ENCODE data around the gene SOX5.

GRCh38 chr12:23756416-23756815 is 193.1 kb downstream of the SOX5 start:
- TF ChIP-seq POLR2A (conservative IDR thresholded peaks at IDR 0.05) (no peak), THAP7 (CRISPR knock-in tag; IDR thresholded peaks at IDR 0.05) (no peak), TEAD4 (IDR thresholded peaks at IDR 0.05; ENCODE audit: low read length) (no peak), TEAD4 (CRISPR knock-in tag; IDR thresholded peaks at IDR 0.05; ENCODE audit: borderline replicate concordance) (no peak), ASH1L (IDR thresholded peaks at IDR 0.05; ENCODE audit: borderline replicate concordance, low read depth, partially characterized antibody) (no peak), ATF3 (IDR thresholded peaks at IDR 0.05) (no peak), ATF3 (CRISPR knock-in tag; conservative IDR thresholded peaks at IDR 0.05) (no peak), YY1 (IDR thresholded peaks at IDR 0.05; ENCODE audit: borderline replicate concordance in 1 of 3, control insufficient read depth in 1 of 3, extremely low read depth in 1 of 3, insufficient read depth in 3 of 3, insufficient read length in 1 of 3, insufficient replicate concordance in 2 of 3, low read depth in 1 of 3, low read length in 2 of 3) (no peak), PHF21A (IDR thresholded peaks at IDR 0.05; ENCODE audit: borderline replicate concordance, low read depth) (no peak), GMEB1 (CRISPR knock-in tag; IDR thresholded peaks at IDR 0.05) (no peak), ARID3B (CRISPR knock-in tag; IDR thresholded peaks at IDR 0.05; ENCODE audit: borderline replicate concordance) (no peak), CTCF (IDR thresholded peaks at IDR 0.05 in 2 of 3, conservative IDR thresholded peaks at IDR 0.05 in 1 of 3; ENCODE audit: insufficient read depth in 2 of 3, low read depth in 1 of 3, low read length in 3 of 3) (no peak), ZNF134 (CRISPR knock-in tag; conservative IDR thresholded peaks at IDR 0.05) (no peak), ARNT (IDR thresholded peaks at IDR 0.05) (no peak), OTX1 (CRISPR knock-in tag; IDR thresholded peaks at IDR 0.05) (no peak), EP300 (IDR thresholded peaks at IDR 0.05; ENCODE audit: low read length) (no peak)
